Stimulated activated CD4-positive, alpha-beta T cell treated with anti-CD3 and anti-CD28 coated beads, Interleukin-15, amount 100 ng/mL, for 1 hour (primary cell): ENCODE results near the gene COL23A1.

Source experiments
- DNase-seq, 2 donors: peaks; one replicate each; pipeline ENCODE4 v3.0.0-alpha.2; 2020; ENCODE audit warnings: low read depth in 1 of 2, low spot score in 1 of 2

COL23A1 gene

GRCh38 chr5:178589180-178590140 lies 733 bp downstream of the COL23A1 start:
- DNase-seq = no peak

- no peak for DNase-seq
Observed at GRCh38 chr5:178588769-178589168, 1.4 kb downstream of the COL23A1 start.

- DNase-seq = no peak
Observed at GRCh38 chr5:178587763-178588611, 2.2 kb downstream of the COL23A1 start.

GRCh38 chr5:178586396-178586795 lies 3.8 kb downstream of the COL23A1 start:
- no peak for DNase-seq

GRCh38 chr5:178585421-178585820 lies 4.8 kb downstream of the COL23A1 start:
- DNase-seq = peak; percentile 22 to 28

GRCh38 chr5:178583279-178583678 lies 6.9 kb downstream of the COL23A1 start:
- DNase-seq = no peak

- no peak for DNase-seq
Observed at GRCh38 chr5:178582291-178582690, 7.9 kb downstream of the COL23A1 start.

GRCh38 chr5:178581621-178582020 lies 8.6 kb downstream of the COL23A1 start:
- DNase-seq = no peak

GRCh38 chr5:178580271-178580955 lies 9.8 kb downstream of the COL23A1 start:
- no peak for DNase-seq

- no peak for DNase-seq
Observed at GRCh38 chr5:178577944-178578343, 12.2 kb downstream of the COL23A1 start.

- no peak for DNase-seq
Observed at GRCh38 chr5:178577376-178577839, 12.8 kb downstream of the COL23A1 start.

- DNase-seq = no peak
Observed at GRCh38 chr5:178576591-178577351, 13.4 kb downstream of the COL23A1 start.

- no peak for DNase-seq
Observed at GRCh38 chr5:178573216-178573615, 17.0 kb downstream of the COL23A1 start.

GRCh38 chr5:178572617-178573016 lies 17.6 kb downstream of the COL23A1 start:
- no peak for DNase-seq

- no peak for DNase-seq
Observed at GRCh38 chr5:178569485-178569884, 20.7 kb downstream of the COL23A1 start.

GRCh38 chr5:178564811-178565550 lies 25.2 kb downstream of the COL23A1 start:
- DNase-seq = no peak

- DNase-seq = no peak
Observed at GRCh38 chr5:178564397-178564796, 25.8 kb downstream of the COL23A1 start.

GRCh38 chr5:178563621-178564020 lies 26.6 kb downstream of the COL23A1 start:
- DNase-seq = no peak

GRCh38 chr5:178561746-178562264 lies 28.4 kb downstream of the COL23A1 start:
- no peak for DNase-seq

GRCh38 chr5:178560911-178561310 lies 29.3 kb downstream of the COL23A1 start:
- DNase-seq = no peak
